Measurements from ENCODE around the gene CELF5. TPM values are rescaled to one million over a fixed set of nuclear protein-coding genes. Genes with fewer than 3 reads are reported as not detected.

CELF5 gene
- total RNA-seq, 2 donors from 2014 or later = 0.36 to 0.80 TPM

DNA sequence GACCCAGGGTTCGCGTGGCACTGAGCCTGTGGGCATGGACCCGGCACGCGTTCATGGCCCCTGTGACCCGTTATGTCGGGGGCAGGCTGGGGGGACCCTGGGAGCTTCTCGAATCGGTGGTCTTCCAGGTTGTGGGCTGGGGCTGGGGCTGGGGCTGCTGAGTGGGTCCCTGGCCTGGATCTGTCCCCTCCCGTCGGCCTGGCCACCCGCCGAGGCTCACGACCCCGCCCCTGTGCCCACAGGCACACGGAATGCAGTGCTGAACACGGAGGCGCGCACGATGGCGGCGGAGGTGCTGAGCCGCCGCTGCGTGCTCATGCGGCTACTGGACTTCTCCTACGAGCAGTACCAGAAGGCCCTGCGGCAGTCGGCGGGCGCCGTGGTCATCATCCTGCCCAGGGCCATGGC is 32.2 kb upstream of the CELF5 start:
- no peaks in the 10 kb centered on the region for H3K9me3 ChIP-seq
- DNase-seq (ENCODE audit: low spot score) = no peak
- H3K4me1 ChIP-seq (replicated peaks) = peaks cover 5% of the 10 kb centered on the region
- no peaks in the 10 kb centered on the region for H3K27me3 ChIP-seq (replicated peaks; ENCODE audit: insufficient read depth)
- WGBS = 94% methylated on average over 32 of the region's 32 CpGs
- no peak overlapping the region for H3K4me3 ChIP-seq
- TF ChIP-seq, protein P1, sequence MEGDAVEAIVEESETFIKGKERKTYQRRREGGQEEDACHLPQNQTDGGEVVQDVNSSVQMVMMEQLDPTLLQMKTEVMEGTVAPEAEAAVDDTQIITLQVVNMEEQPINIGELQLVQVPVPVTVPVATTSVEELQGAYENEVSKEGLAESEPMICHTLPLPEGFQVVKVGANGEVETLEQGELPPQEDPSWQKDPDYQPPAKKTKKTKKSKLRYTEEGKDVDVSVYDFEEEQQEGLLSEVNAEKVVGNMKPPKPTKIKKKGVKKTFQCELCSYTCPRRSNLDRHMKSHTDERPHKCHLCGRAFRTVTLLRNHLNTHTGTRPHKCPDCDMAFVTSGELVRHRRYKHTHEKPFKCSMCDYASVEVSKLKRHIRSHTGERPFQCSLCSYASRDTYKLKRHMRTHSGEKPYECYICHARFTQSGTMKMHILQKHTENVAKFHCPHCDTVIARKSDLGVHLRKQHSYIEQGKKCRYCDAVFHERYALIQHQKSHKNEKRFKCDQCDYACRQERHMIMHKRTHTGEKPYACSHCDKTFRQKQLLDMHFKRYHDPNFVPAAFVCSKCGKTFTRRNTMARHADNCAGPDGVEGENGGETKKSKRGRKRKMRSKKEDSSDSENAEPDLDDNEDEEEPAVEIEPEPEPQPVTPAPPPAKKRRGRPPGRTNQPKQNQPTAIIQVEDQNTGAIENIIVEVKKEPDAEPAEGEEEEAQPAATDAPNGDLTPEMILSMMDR (IDR thresholded peaks at IDR 0.05) = no peak
- no peak for TF ChIP-seq POLR2AphosphoS5 (IDR thresholded peaks at IDR 0.05)
- TF ChIP-seq POLR2A (IDR thresholded peaks at IDR 0.05) = no peak
- H3K27ac ChIP-seq = no peak overlapping the region
- intact Hi-C loops (cut with DNase I) = no loop called here
- no peaks in the 10 kb centered on the region for H3K36me3 ChIP-seq

DNA sequence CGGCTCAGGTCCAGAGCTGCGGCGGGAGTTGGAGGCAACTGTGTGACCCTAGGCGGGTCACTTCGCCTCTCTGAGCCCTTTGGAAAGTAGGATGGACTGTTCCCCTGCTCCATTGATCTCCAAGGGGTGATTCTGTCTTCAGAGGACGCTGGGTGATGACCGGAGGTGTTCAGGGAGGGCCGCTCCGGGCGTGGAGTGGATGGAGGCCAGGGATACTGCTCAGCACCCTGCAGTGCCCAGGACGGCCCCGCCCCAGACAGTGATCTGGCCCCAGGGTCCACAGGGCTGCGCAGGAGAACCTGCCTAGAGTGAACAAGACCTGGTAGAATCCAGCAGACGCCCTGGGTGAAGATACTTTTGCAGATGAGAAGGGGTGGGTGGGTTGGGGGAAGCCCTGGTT is 31.8 kb upstream of the CELF5 start:
- no peak overlapping the region for H3K27ac ChIP-seq
- TF ChIP-seq POLR2AphosphoS5 (IDR thresholded peaks at IDR 0.05) = no peak
- no peak for DNase-seq (ENCODE audit: low spot score)
- no peaks in the 10 kb centered on the region for H3K27me3 ChIP-seq (replicated peaks; ENCODE audit: insufficient read depth)
- WGBS = 91% methylated on average over 14 of the region's 14 CpGs
- H3K4me1 ChIP-seq (replicated peaks) = peaks cover under 1% of the 10 kb centered on the region
- no peaks in the 10 kb centered on the region for H3K9me3 ChIP-seq
- intact Hi-C loops (cut with DNase I) = no loop called here
- H3K36me3 ChIP-seq = no peaks in the 10 kb centered on the region
- no peak overlapping the region for H3K4me3 ChIP-seq

DNA sequence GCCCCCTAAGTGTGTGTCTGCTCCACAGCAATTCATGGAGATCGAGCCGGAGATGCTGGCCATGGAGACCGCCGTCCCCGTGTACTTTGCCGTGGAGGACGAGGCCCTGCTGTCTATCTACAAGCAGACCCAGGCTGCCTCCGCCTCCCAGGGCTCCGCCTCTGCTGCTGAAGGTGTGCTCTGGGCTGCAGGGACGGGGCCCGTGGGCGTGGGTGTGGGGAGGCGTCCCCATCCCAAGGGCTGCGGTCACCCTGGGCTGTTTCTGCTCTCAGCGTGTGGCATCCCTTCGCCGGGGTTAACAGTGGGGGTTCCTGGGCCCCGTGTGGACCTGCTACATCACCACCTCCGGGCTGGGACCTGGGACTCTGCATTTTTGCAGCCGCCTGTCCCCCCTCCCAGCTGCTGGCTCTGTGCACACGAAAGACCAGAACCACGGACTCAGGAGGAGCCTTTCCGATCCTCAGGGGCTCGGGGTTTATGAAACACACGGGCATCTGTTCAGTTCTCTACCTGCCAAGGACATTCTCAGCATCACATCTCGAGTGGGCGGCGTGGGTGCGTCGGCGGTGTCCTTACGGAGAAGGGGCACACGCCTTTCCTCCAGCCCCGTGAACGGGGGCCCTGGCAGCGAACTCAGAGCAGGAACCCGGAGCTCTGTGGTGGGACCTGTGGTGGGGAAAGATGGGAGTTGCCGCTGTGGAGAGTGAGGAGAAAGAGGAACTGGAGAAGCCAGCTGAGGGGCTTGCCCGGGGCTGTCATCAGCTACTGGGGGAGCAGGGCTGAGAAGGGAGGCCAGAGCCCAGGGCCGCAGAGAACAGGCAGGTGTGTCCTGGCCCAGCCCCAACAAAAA is 31.0 kb upstream of the CELF5 start:
- no peaks in the 10 kb centered on the region for H3K9me3 ChIP-seq
- H3K36me3 ChIP-seq = no peaks in the 10 kb centered on the region
- H3K27me3 ChIP-seq (replicated peaks; ENCODE audit: insufficient read depth) = no peaks in the 10 kb centered on the region
- H3K27ac ChIP-seq = no peak overlapping the region
- DNase-seq (ENCODE audit: low spot score) = no peak
- intact Hi-C loops (cut with DNase I) = no loop called here
- WGBS = 87% methylated on average over 37 of the region's 40 CpGs
- TF ChIP-seq POLR2A (IDR thresholded peaks at IDR 0.05) (no peak), POLR2AphosphoS5 (IDR thresholded peaks at IDR 0.05) (no peak)
- TF ChIP-seq, protein P1 (IDR thresholded peaks at IDR 0.05) = no peak
- no peaks in the 10 kb centered on the region for H3K4me1 ChIP-seq (replicated peaks)
- no peak overlapping the region for H3K4me3 ChIP-seq

DNA sequence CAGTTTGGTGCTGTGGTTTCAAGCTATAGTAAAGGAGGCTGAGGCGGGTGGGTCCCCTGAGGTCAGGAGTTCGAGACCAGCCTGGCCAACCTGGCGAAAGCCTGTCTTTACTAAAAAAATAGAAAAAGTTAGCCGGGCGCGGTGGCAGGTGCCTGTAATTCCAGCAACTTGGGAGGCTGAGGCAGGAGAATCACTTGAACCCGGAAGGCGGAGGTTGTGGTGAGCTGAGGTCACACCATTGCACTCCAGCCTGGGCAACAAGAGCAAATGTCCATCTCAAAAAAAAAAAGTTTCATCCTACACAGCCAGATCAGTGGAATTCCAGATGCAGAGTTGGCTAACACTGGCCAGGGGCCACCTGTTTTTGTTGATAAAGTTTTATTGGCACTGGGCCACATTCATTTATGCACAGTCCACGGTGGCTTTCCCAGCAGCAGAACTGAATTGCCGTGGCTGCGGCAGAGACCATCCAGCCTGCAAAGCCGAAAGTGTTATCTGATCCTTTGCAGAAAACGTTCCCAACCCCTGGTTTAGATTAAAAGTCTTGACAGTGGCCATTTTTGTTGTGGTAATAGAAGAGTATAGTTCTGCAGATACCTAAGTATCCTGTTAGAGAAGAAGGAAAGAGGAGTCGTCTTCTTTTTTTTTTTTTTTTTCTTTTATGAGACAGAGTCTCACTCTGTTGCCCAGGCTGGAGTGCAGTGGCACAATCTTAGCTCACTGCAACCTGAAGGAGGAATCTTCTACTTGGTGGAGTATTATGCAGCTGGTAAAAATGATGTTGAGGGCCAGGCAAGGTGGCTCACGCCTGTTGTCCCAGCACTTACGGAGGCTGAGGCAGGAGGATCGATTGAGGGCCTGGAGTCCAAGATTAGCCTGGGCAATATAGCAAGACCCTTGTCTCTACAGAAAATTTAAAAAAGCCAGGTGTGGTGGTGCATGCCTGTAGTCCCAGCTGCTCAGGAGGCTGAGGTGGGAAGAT is 30.1 kb upstream of the CELF5 start:
- intact Hi-C loops (cut with DNase I) = no loop called here
- TF ChIP-seq POLR2A (IDR thresholded peaks at IDR 0.05) (no peak), POLR2AphosphoS5 (IDR thresholded peaks at IDR 0.05) (no peak)
- TF ChIP-seq, protein P1 (IDR thresholded peaks at IDR 0.05) = no peak
- no peak overlapping the region for H3K4me3 ChIP-seq
- H3K27me3 ChIP-seq (replicated peaks; ENCODE audit: insufficient read depth) = no peaks in the 10 kb centered on the region
- no peaks in the 10 kb centered on the region for H3K4me1 ChIP-seq (replicated peaks)
- 89% methylated on average over 17 of the region's 17 CpGs for WGBS
- no peaks in the 10 kb centered on the region for H3K9me3 ChIP-seq
- H3K27ac ChIP-seq = no peak overlapping the region
- no peaks in the 10 kb centered on the region for H3K36me3 ChIP-seq
- no peak for DNase-seq (ENCODE audit: low spot score)
